ENCODE measurements around the gene AK1. TPM values are rescaled to one million over a fixed set of nuclear protein-coding genes. Genes with fewer than 3 reads are reported as not detected.

The AK1 gene
- total and polyA plus RNA-seq, 2 of the 13 experiments (the other 11 are each of a cell fraction or from before 2014, with no cell fraction given) = 19.1 to 32.8 TPM

GRCh38 chr9:127916720-127917581, 39.5 kb upstream of the AK1 start, which contains the start of gene ST6GALNAC4 (continued):
- peak; percentile 58 for TF ChIP-seq ZNF687 (CRISPR knock-in tag; IDR thresholded peaks at IDR 0.05)
- TF ChIP-seq ZNF441 (CRISPR knock-in tag; IDR thresholded peaks at IDR 0.05; ENCODE audit: borderline replicate concordance) = no peak

- ChIA-PET CTCF (ENCODE audit: low intra/inter-chr PET ratio, low total read pairs) (no interaction called here), POLR2A (interaction anchor here (0.6 to 7.9 kb wide), 14 partner anchors 11 to 371 kb away, joined by 3 to 78 read pairs (median 3); partner anchors contain the start of genes AK1, CDK9, PIP5KL1 and ST6GALNAC6)
- H4K20me1 ChIP-seq (ENCODE audit: insufficient read depth, low read length) = no peaks in the 10 kb centered on the region
- DNase-seq (ENCODE audit: low spot score) (no peak), ATAC-seq (peak; percentile 43), FAIRE-seq (no peak)
- 40% methylated on average over 5 of the region's 27 CpGs for WGBS (ENCODE audit: low lambda C conversion rate)
- peaks cover 5 to 7% of the 10 kb centered on the region in 2 experiments; a peak in 3 of 5 replicates for H3K36me3 ChIP-seq (replicated peaks in 1 of 2; ENCODE audit: control insufficient read depth in 1 of 2, insufficient read depth in 2 of 2, low read length in 2 of 2)
- in situ Hi-C loops (cut with HindIII; ENCODE audit: extremely low pct_ligation_motif_present, low pct_unique_long_range_greater_than_20kb) (loop anchor here (5.0 kb wide), 1 partner anchor 44 kb away; no protein-coding TSS in a partner anchor), intact Hi-C loops (cut with micrococcal nuclease; ENCODE audit: unreplicated experiment) (loop anchor here (2.0 to 5.0 kb wide), 2 partner anchors 13 to 114 kb away; partner anchors contain the start of gene FPGS)
- H3K9ac ChIP-seq (ENCODE audit: insufficient read depth, low read depth, low read length) = peak overlapping the region; percentile 68
- peak overlapping the region; percentile 71 to 91 (median 73) for H3K4me3 ChIP-seq (replicated peaks in 1 of 3; ENCODE audit: insufficient read depth in 1 of 3, low read depth in 2 of 3, low read length in 3 of 3)
- H2AFZ ChIP-seq (ENCODE audit: low read length) = no peak overlapping the region
- peak overlapping the region; percentile 98 for H3K4me2 ChIP-seq (ENCODE audit: low read depth, low read length)
- H3K79me2 ChIP-seq (ENCODE audit: insufficient read depth, low read length) = peaks cover 2% of the 10 kb centered on the region
- H3K4me1 ChIP-seq (ENCODE audit: insufficient read depth, low read length) = peaks cover 74% of the 10 kb centered on the region
- H3K27me3 ChIP-seq (ENCODE audit: control insufficient read depth in 1 of 2, insufficient read depth in 2 of 2, low read length in 2 of 2) = no peaks in the 10 kb centered on the region
- no peaks in the 10 kb centered on the region for H3K9me3 ChIP-seq (ENCODE audit: low read length)
- BruUV-seq (replicated peaks) = TSS peak; percentile 70
- peak overlapping the region; percentile 40 for H3K27ac ChIP-seq (ENCODE audit: extremely low read length, insufficient read depth, low read length)
- TF ChIP-seq SP1 (IDR thresholded peaks at IDR 0.05) = no peak
- TF ChIP-seq SP1 (CRISPR knock-in tag; IDR thresholded peaks at IDR 0.05) = no peak
- TF ChIP-seq SNAPC5 (CRISPR knock-in tag; IDR thresholded peaks at IDR 0.05; ENCODE audit: borderline replicate concordance) = no peak
- peak; percentile 23; the same call in 1 of the 2 replicates for TF ChIP-seq ZNF263 (CRISPR knock-in tag; IDR thresholded peaks at IDR 0.05)
- TF ChIP-seq FOXJ3 (CRISPR knock-in tag; IDR thresholded peaks at IDR 0.05; ENCODE audit: borderline replicate concordance) = 0 out of 2 replicates have a peak, but pooled peaks have one; percentile 13
- 0 out of 2 replicates have a peak, but pooled peaks have one; percentile 27 for TF ChIP-seq MYPOP (CRISPR knock-in tag; IDR thresholded peaks at IDR 0.05)
- TF ChIP-seq ZNF572 (CRISPR knock-in tag; IDR thresholded peaks at IDR 0.05) = no peak
- TF ChIP-seq ZNF44 (CRISPR knock-in tag; IDR thresholded peaks at IDR 0.05) = 0 out of 2 replicates have a peak, but pooled peaks have one; percentile 35
- TF ChIP-seq TBX2 (CRISPR knock-in tag; IDR thresholded peaks at IDR 0.05; ENCODE audit: borderline replicate concordance) = 0 out of 2 replicates have a peak, but pooled peaks have one; percentile 19
- no peak for TF ChIP-seq NFE2L2 (IDR thresholded peaks at IDR 0.05; ENCODE audit: low read length)
- no peak for TF ChIP-seq ZNF775 (CRISPR knock-in tag; IDR thresholded peaks at IDR 0.05; ENCODE audit: borderline replicate concordance)
Measured at GRCh38 chr9:127915801-127916719, 38.6 kb upstream of the AK1 start.

All from HepG2 (cell line).